Measurements from ENCODE around the gene NPPB. TPM values are rescaled to one million over a fixed set of nuclear protein-coding genes. Genes with fewer than 3 reads are reported as not detected.

The NPPB gene
- total and polyA plus RNA-seq, 2 of the 8 experiments (the other 6 are each of a cell fraction or from before 2014, with no cell fraction given) = 0.36 to 0.91 TPM

DNA sequence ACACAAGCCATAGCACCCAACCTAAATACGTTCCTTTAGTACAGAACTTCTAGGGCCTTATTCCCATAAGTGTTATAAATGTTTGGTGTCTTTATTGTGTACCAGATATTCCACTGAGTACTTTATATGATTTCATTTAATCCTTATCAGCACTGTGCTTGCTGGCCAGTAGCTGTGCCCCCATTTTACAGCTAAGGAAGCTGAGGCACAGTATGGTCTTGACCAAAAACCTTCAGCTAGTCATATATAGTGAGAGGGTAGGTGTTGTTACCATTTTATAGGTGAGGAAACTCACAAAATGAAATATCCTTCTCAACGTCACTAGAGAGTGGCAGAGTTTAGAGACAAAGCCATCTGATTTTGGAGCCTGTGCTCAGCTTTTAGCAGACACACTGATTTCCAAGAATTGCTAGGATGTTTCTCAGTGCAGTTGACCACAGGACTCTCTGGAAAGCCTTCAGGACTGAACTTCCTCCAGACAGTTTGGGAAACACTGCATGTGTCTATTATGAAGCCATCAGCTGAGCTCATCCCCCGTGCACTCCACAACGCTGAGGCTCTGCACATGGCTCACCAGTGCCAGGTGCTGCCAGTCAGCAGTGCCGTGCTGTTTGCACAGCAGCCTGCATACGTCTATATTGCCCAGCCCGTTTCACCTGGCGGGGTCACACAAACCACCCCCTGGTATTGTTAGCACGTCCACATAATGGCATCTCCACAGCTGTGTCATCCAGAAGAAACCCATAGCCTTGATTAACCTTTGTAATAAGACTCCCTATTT is 26.6 kb downstream of the NPPB start (continued):
- no peak for TF ChIP-seq SP1 (IDR thresholded peaks at IDR 0.05; ENCODE audit: low read depth, low read length)

All from H1 (cell line).